ENCODE measurements around the gene ITPR2.

The ITPR2 gene

DNA sequence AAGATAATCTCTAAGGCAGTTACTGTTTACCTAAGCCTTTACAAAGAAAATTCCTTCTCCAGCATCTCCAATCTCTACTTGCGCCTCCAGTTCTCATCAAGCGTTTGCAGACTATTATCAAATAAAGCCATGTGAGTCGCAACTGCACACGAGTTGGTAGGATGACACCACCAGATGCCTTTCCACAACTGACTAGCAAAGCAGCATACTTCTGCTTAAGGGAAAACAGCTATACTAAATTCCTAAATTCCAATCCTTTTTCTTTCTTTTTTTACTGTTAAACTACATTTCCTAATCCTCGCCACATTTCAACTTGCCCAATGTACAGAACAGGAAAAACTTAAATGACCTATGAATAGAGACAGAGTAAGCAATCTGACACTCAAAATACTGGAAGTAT, 166.7 kb downstream of the ITPR2 start:
- TF ChIP-seq SIN3A (IDR thresholded peaks at IDR 0.05; ENCODE audit: borderline replicate concordance, insufficient read depth, low read length) = no peak
- no peak for TF ChIP-seq FOXP2 (optimal IDR thresholded peaks at IDR 0.05; ENCODE audit: borderline replicate concordance, extremely low read depth, extremely low read length, insufficient read depth)
- no peak for TF ChIP-seq REST (IDR thresholded peaks at IDR 0.05; ENCODE audit: insufficient read depth in 1 of 2, low read depth in 2 of 2, low read length in 2 of 2)
- TF ChIP-seq POLR2AphosphoS5 (IDR thresholded peaks at IDR 0.05; ENCODE audit: low read depth, low read length) = no peak
- no peak for TF ChIP-seq TAF1 (IDR thresholded peaks at IDR 0.05; ENCODE audit: borderline replicate concordance, insufficient read depth, low read length)

DNA sequence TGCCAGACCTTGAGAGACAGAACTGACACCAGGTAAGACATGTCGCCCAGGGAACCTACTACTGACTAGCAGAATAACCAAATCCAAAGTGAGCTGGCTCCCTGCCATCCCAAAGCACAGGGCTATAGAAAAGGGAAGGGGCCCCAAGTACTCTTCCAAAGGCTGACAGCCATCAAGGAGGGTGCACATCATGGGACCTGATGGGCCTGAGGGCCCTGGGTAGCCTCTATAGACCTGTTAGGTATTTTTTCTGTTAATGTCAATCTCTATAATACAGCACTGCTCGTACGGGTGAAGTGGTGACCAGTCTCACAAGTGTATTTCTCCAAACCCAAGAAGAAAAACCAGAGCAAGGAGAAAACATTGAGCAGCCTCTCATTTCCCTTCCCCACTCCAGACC, 171.6 kb downstream of the ITPR2 start:
- no peak for TF ChIP-seq POLR2AphosphoS5 (IDR thresholded peaks at IDR 0.05; ENCODE audit: low read depth, low read length)
- TF ChIP-seq FOXP2 (optimal IDR thresholded peaks at IDR 0.05; ENCODE audit: borderline replicate concordance, extremely low read depth, extremely low read length, insufficient read depth) = no peak
- TF ChIP-seq REST (IDR thresholded peaks at IDR 0.05; ENCODE audit: insufficient read depth in 1 of 2, low read depth in 2 of 2, low read length in 2 of 2) = no peak
- no peak for TF ChIP-seq SIN3A (IDR thresholded peaks at IDR 0.05; ENCODE audit: borderline replicate concordance, insufficient read depth, low read length)
- TF ChIP-seq TAF1 (IDR thresholded peaks at IDR 0.05; ENCODE audit: borderline replicate concordance, insufficient read depth, low read length) = no peak

DNA sequence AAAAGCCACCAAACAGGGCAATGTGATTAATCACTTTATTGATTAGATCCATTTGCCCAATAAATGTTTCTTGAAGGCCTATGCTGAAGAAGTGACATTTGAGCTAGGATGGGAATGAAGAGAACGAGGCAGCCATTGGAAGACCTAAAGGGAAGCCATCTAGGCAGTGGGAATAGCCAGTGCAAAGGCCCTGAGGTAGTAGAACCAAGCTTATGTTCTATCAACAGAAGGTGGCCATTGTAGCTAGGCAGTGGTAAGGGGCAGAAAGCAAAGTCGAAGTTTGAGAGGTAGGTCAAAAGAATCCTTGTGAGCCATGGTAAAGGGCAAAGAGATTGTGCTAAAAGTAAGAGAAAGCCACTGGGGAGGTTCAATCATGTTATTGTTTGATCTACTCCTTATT, 173.1 kb downstream of the ITPR2 start:
- TF ChIP-seq POLR2AphosphoS5 (IDR thresholded peaks at IDR 0.05; ENCODE audit: low read depth, low read length) (no peak), REST (IDR thresholded peaks at IDR 0.05; ENCODE audit: insufficient read depth in 1 of 2, low read depth in 2 of 2, low read length in 2 of 2) (no peak), SIN3A (IDR thresholded peaks at IDR 0.05; ENCODE audit: borderline replicate concordance, insufficient read depth, low read length) (no peak), FOXP2 (optimal IDR thresholded peaks at IDR 0.05; ENCODE audit: borderline replicate concordance, extremely low read depth, extremely low read length, insufficient read depth) (no peak), TAF1 (IDR thresholded peaks at IDR 0.05; ENCODE audit: borderline replicate concordance, insufficient read depth, low read length) (no peak)

GRCh38 chr12:26658991-26659390, 174.0 kb downstream of the ITPR2 start:
- TF ChIP-seq REST (IDR thresholded peaks at IDR 0.05; ENCODE audit: insufficient read depth in 1 of 2, low read depth in 2 of 2, low read length in 2 of 2) = no peak
- TF ChIP-seq TAF1 (IDR thresholded peaks at IDR 0.05; ENCODE audit: borderline replicate concordance, insufficient read depth, low read length) = no peak
- TF ChIP-seq SIN3A (IDR thresholded peaks at IDR 0.05; ENCODE audit: borderline replicate concordance, insufficient read depth, low read length) = no peak
- no peak for TF ChIP-seq POLR2AphosphoS5 (IDR thresholded peaks at IDR 0.05; ENCODE audit: low read depth, low read length)
- TF ChIP-seq FOXP2 (optimal IDR thresholded peaks at IDR 0.05; ENCODE audit: borderline replicate concordance, extremely low read depth, extremely low read length, insufficient read depth) = no peak

DNA sequence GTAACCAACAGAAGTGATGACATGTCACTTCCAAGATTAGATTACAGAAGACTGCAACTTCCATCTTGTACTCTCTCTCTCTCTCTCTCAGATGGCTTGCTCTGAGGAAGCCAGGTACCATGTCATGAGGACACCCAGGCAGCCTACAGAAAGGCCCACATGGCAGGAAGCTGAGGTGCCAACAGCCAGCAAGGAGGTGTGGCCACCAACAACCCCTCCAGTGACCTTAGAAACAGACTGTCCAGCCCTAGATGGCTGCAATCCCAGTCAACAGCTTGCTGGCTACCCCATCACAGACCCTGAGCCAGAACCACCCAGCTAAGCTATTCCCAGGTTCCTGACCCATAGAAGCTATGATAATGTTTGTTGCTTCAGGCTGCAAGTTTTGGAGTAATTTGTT, 178.4 kb downstream of the ITPR2 start:
- TF ChIP-seq SIN3A (IDR thresholded peaks at IDR 0.05; ENCODE audit: borderline replicate concordance, insufficient read depth, low read length) = no peak
- no peak for TF ChIP-seq REST (IDR thresholded peaks at IDR 0.05; ENCODE audit: insufficient read depth in 1 of 2, low read depth in 2 of 2, low read length in 2 of 2)
- TF ChIP-seq POLR2AphosphoS5 (IDR thresholded peaks at IDR 0.05; ENCODE audit: low read depth, low read length) = no peak
- no peak for TF ChIP-seq TAF1 (IDR thresholded peaks at IDR 0.05; ENCODE audit: borderline replicate concordance, insufficient read depth, low read length)
- no peak for TF ChIP-seq FOXP2 (optimal IDR thresholded peaks at IDR 0.05; ENCODE audit: borderline replicate concordance, extremely low read depth, extremely low read length, insufficient read depth)

All from PFSK-1 (cell line).